Measurements from ENCODE around the gene ADGRE1. TPM values are rescaled to one million over a fixed set of nuclear protein-coding genes. Genes with fewer than 3 reads are reported as not detected.

The ADGRE1 gene
- total and polyA plus RNA-seq, 2 of the 8 experiments (the other 6 are each of a cell fraction or from before 2014, with no cell fraction given): not detected

GRCh38 chr19:6854758-6855157, 32.6 kb upstream of the ADGRE1 start (continued):
- TF ChIP-seq JUN (IDR thresholded peaks at IDR 0.05; ENCODE audit: low read depth, low read length) (no peak), BCL11A (IDR thresholded peaks at IDR 0.05; ENCODE audit: low read depth in 2 of 2, low read length in 2 of 2) (no peak), EP300 (IDR thresholded peaks at IDR 0.05; ENCODE audit: borderline replicate concordance in 1 of 2, low read depth in 2 of 2, low read length in 2 of 2) (no peak), CREB1 (IDR thresholded peaks at IDR 0.05) (no peak), FOSL1 (IDR thresholded peaks at IDR 0.05; ENCODE audit: insufficient read depth, low read depth, low read length) (no peak)
- TF ChIP-seq, protein P1, sequence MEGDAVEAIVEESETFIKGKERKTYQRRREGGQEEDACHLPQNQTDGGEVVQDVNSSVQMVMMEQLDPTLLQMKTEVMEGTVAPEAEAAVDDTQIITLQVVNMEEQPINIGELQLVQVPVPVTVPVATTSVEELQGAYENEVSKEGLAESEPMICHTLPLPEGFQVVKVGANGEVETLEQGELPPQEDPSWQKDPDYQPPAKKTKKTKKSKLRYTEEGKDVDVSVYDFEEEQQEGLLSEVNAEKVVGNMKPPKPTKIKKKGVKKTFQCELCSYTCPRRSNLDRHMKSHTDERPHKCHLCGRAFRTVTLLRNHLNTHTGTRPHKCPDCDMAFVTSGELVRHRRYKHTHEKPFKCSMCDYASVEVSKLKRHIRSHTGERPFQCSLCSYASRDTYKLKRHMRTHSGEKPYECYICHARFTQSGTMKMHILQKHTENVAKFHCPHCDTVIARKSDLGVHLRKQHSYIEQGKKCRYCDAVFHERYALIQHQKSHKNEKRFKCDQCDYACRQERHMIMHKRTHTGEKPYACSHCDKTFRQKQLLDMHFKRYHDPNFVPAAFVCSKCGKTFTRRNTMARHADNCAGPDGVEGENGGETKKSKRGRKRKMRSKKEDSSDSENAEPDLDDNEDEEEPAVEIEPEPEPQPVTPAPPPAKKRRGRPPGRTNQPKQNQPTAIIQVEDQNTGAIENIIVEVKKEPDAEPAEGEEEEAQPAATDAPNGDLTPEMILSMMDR (IDR thresholded peaks at IDR 0.05; ENCODE audit: control extremely low read depth in 1 of 3, insufficient read depth in 1 of 3, low read depth in 1 of 3, low read length in 3 of 3): no peak

All from H1 (cell line).